Measurements from ENCODE around the gene PLXNA4.

- TF ChIP-seq MAX (IDR thresholded peaks at IDR 0.05) (no peak), CTCF (IDR thresholded peaks at IDR 0.05; ENCODE audit: low read depth, low read length, missing input control) (no peak), RAD21 (IDR thresholded peaks at IDR 0.05) (no peak)
These were observed 296.6 kb downstream of the PLXNA4 start for GRCh38 chr7:132279718-132280117.
